A673 (cell line): ENCODE measurements around the gene PLCL1. TPM values are rescaled to one million over a fixed set of nuclear protein-coding genes. Genes with fewer than 3 reads are reported as not detected.

Source experiments
- BruUV-seq: library from RNA; stranded (reverse); fragments of 400-500 nt; replicated peaks from 2 replicates; lab custom pipeline; 2021; lab: Mats Ljungman, UMichigan
- CTCF ChIA-PET: fragments of 300-600 bp; sonication (Branson Sonifier 250); formaldehyde crosslinking; loops from one replicate; lab custom pipeline; 2022; ENCODE audit warnings: antibody characterized with exemption; lab: Charles Lee
- POLR2A ChIA-PET: fragments of 300-600 bp; sonication (Branson Sonifier 250); formaldehyde crosslinking; loops from one replicate; lab custom pipeline; 2022; ENCODE audit warnings: antibody characterized with exemption; ENCODE audit not compliant: low non-redundant PET; lab: Charles Lee
- DNase-seq: peaks from one replicate; pipeline ENCODE4 v3.0.0-alpha.2; 2015; ENCODE audit warnings: low spot score
- H3K27ac ChIP-seq: fragments of 200-600 bp; sonication (generic); 2 replicates; pipeline ENCODE4 v1.5.1; 2016; ENCODE audit warnings: mixed run types, low read depth, mild to moderate bottlenecking, mixed read lengths, antibody characterized with exemption, low read length; ENCODE audit not compliant: poor library complexity, severe bottlenecking
- H3K27me3 ChIP-seq: fragments of 200-600 bp; sonication (generic); replicated peaks from 2 replicates; pipeline ENCODE4 v1.6.1; 2017; ENCODE audit warnings: mixed run types, low read depth, mild to moderate bottlenecking, mixed read lengths, antibody characterized with exemption, low read length; ENCODE audit not compliant: insufficient read depth, poor library complexity
- H3K36me3 ChIP-seq: fragments of 200-600 bp; sonication (generic); 2 replicates; pipeline ENCODE4 v1.6.1; 2016; ENCODE audit warnings: mixed run types, mild to moderate bottlenecking, mixed read lengths, antibody characterized with exemption, low read length; ENCODE audit not compliant: insufficient read depth, poor library complexity, severe bottlenecking
- H3K4me1 ChIP-seq: fragments of 200-600 bp; sonication (generic); 2 replicates; pipeline ENCODE4 v1.6.1; 2017; ENCODE audit warnings: mixed run types, mild to moderate bottlenecking, mixed read lengths, antibody characterized with exemption, low read length; ENCODE audit not compliant: insufficient read depth, poor library complexity, severe bottlenecking
- H3K4me3 ChIP-seq: fragments of 200-600 bp; sonication (generic); 2 replicates; pipeline ENCODE4 v1.5.1; 2016; ENCODE audit warnings: low read depth, mixed run types, mild to moderate bottlenecking, mixed read lengths, low read length; ENCODE audit not compliant: poor library complexity, severe bottlenecking
- H3K9me3 ChIP-seq: fragments of 200-600 bp; sonication (generic); 2 replicates; pipeline ENCODE4 v1.6.1; 2016; ENCODE audit warnings: mixed run types, low read depth, mild to moderate bottlenecking, mixed read lengths, antibody characterized with exemption, low read length; ENCODE audit not compliant: poor library complexity, severe bottlenecking
- CTCF ChIP-seq: fragments of 300-800, 200-600 bp; sonication (generic); conservative IDR thresholded peaks from 2 replicates; pipeline ENCODE4 v1.5.1; 2017; ENCODE audit warnings: low read depth, mild to moderate bottlenecking, antibody characterized with exemption, low read length, moderate library complexity, mixed read lengths
- EZH2 ChIP-seq: fragments of 200-600 bp; sonication (generic); IDR thresholded peaks from 2 replicates; pipeline ENCODE4 v1.6.1; 2017; ENCODE audit warnings: borderline replicate concordance, low read depth, mild to moderate bottlenecking, mixed read lengths, antibody characterized with exemption, low read length; ENCODE audit not compliant: poor library complexity, severe bottlenecking
- intact Hi-C: fragments of 100-400 bp; cut with micrococcal nuclease; formaldehyde crosslinking; loops from one replicate; pipeline ENCODE4 v1.10.0; 2022; ENCODE audit not compliant: unreplicated experiment
- total RNA-seq: library from RNA; stranded (reverse); gene quantifications from 2 replicates; pipeline ENCODE4 v1.2.3, GENCODE V29; 2021

Gene PLCL1
- total RNA-seq, 1 experiment from 2014 or later = not detected

- intact Hi-C loops = no loop called here
- no TSS peak for BruUV-seq
- Histone ChIP-seq H3K27ac (no peak overlapping the region), H3K27me3 (no peaks in the 10 kb centered on the region), H3K9me3 (no peaks in the 10 kb centered on the region), H3K4me3 (no peak overlapping the region), H3K36me3 (no peaks in the 10 kb centered on the region), H3K4me1 (no peaks in the 10 kb centered on the region)
- ChIA-PET POLR2A (no interaction called here), CTCF (no interaction called here)
- DNase-seq = no peak
- TF ChIP-seq EZH2 (no peak), CTCF (no peak)
These were observed 202.3 kb downstream of the PLCL1 start for GRCh38 chr2:198006733-198007132.

GRCh38 chr2:198008230-198008629, 203.8 kb downstream of the PLCL1 start:
- Histone ChIP-seq H3K36me3 (no peaks in the 10 kb centered on the region), H3K4me1 (no peaks in the 10 kb centered on the region), H3K4me3 (no peak overlapping the region), H3K27ac (no peak overlapping the region), H3K27me3 (no peaks in the 10 kb centered on the region), H3K9me3 (no peaks in the 10 kb centered on the region)
- intact Hi-C loops = no loop called here
- no peak for DNase-seq
- TF ChIP-seq EZH2 = no peak
- no TSS peak for BruUV-seq
- ChIA-PET POLR2A (no interaction called here), CTCF (no interaction called here)

GRCh38 chr2:198012025-198012424, 207.6 kb downstream of the PLCL1 start:
- TF ChIP-seq CTCF = no peak
- TF ChIP-seq EZH2 = no peak
- BruUV-seq = no TSS peak
- Histone ChIP-seq H3K4me1 (no peaks in the 10 kb centered on the region), H3K27me3 (no peaks in the 10 kb centered on the region), H3K9me3 (no peaks in the 10 kb centered on the region), H3K36me3 (no peaks in the 10 kb centered on the region), H3K4me3 (no peak overlapping the region), H3K27ac (no peak overlapping the region)
- intact Hi-C loops = no loop called here
- CTCF ChIA-PET = no interaction called here
- DNase-seq = no peak
- POLR2A ChIA-PET = no interaction called here

- CTCF ChIA-PET = no interaction called here
- no TSS peak for BruUV-seq
These were observed 211.8 kb downstream of the PLCL1 start for GRCh38 chr2:198016243-198016642.

More at GRCh38 chr2:198016243-198016642, 211.8 kb downstream of the PLCL1 start:
- Histone ChIP-seq H3K4me1 (no peaks in the 10 kb centered on the region), H3K27ac (no peak overlapping the region), H3K36me3 (no peaks in the 10 kb centered on the region), H3K4me3 (no peak overlapping the region), H3K9me3 (no peaks in the 10 kb centered on the region), H3K27me3 (no peaks in the 10 kb centered on the region)
- TF ChIP-seq CTCF (no peak), EZH2 (no peak)
- intact Hi-C loops = no loop called here
- no peak for DNase-seq
- POLR2A ChIA-PET = no interaction called here
